Measurements from ENCODE around the gene MYLK4. TPM values are rescaled to one million over a fixed set of nuclear protein-coding genes. Genes with fewer than 3 reads are reported as not detected.

Gene MYLK4
- total RNA-seq: 0.28 and 0.43 TPM in 2 replicates
- polyA plus RNA-seq: 0.29 and 0.36 TPM in 2 replicates

DNA sequence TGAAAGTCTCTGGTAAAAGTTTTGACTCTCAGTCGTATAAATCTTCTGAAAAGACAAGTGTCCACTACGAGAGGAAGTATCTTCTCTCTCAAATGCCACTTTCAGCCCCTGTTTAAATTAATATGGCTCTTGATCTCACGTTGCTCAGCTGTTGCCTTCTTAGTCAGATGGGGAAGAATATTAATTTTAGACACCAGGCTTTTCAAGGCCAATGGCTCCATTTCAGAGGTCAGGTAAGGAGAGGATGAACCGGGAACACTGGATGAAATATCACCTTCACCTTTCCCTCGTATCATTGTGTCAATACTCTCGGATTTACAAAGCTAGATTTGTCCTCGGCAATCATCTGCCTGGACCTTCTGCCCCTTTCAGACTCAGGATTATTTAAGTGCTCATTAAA lies at the start of gene MYLK4:
Gene MYLK4, minus strand, starts transcription at position 91 of the 400 bp plus-strand sequence. CDS start 1,628 bp downstream, outside the sequence.
- no peaks in the 10 kb centered on the region for H3K9me2 ChIP-seq (replicated peaks; ENCODE audit: insufficient read depth)
- no peak within 1 kb of the TSS for H3K4me3 ChIP-seq
- no peaks in the 10 kb centered on the region for H3K79me2 ChIP-seq
- H3K9me3 ChIP-seq (ENCODE audit: low read depth): no peaks in the 10 kb centered on the region
- WGBS (ENCODE audit: low lambda C conversion rate, missing lambda C conversion rate): 78% methylated on average over 7 of the region's 7 CpGs
- peak within 1 kb of the TSS; percentile 11 for H3K4me2 ChIP-seq
- no peak for DNase-seq (ENCODE audit: low spot score)
- no peaks in the 10 kb centered on the region for H4K20me1 ChIP-seq (ENCODE audit: insufficient read depth, poor library complexity, severe bottlenecking)
- H2AFZ ChIP-seq: no peak within 1 kb of the TSS
- no peaks in the 10 kb centered on the region for H3K4me1 ChIP-seq (ENCODE audit: insufficient read depth)
- H3K36me3 ChIP-seq (replicated peaks; ENCODE audit: insufficient read depth, low read depth): no peaks in the 10 kb centered on the region
- H3K27me3 ChIP-seq: no peaks in the 10 kb centered on the region
- no peak for TF ChIP-seq EZH2phosphoT487 (IDR thresholded peaks at IDR 0.05; ENCODE audit: low read depth, severe bottlenecking, unreplicated experiment)
- no peak for TF ChIP-seq EZH2 (IDR thresholded peaks at IDR 0.05; ENCODE audit: borderline replicate concordance)
- no peak for TF ChIP-seq CTCF (IDR thresholded peaks at IDR 0.05; ENCODE audit: poor library complexity)
- no peak within 1 kb of the TSS for H3K27ac ChIP-seq

GRCh38 chr6:2799936-2800527 lies 49.3 kb upstream of the MYLK4 start:
- Histone ChIP-seq H3K4me3 (no peak overlapping the region), H3K36me3 (replicated peaks; ENCODE audit: insufficient read depth, low read depth) (no peaks in the 10 kb centered on the region), H3K9me2 (replicated peaks; ENCODE audit: insufficient read depth) (no peaks in the 10 kb centered on the region), H4K20me1 (ENCODE audit: insufficient read depth, poor library complexity, severe bottlenecking) (no peaks in the 10 kb centered on the region), H3K27me3 (no peaks in the 10 kb centered on the region), H3K27ac (no peak overlapping the region), H3K4me1 (ENCODE audit: insufficient read depth) (peaks cover 5% of the 10 kb centered on the region), H3K79me2 (peaks cover 3% of the 10 kb centered on the region), H3K9me3 (ENCODE audit: low read depth) (no peaks in the 10 kb centered on the region), H2AFZ (no peak overlapping the region), H3K4me2 (no peak overlapping the region)
- no peak for DNase-seq (ENCODE audit: low spot score)
- 75% methylated on average over 11 of the region's 11 CpGs for WGBS (ENCODE audit: low lambda C conversion rate, missing lambda C conversion rate)
- TF ChIP-seq EZH2 (IDR thresholded peaks at IDR 0.05; ENCODE audit: borderline replicate concordance) (no peak), EZH2phosphoT487 (IDR thresholded peaks at IDR 0.05; ENCODE audit: low read depth, severe bottlenecking, unreplicated experiment) (no peak), CTCF (IDR thresholded peaks at IDR 0.05; ENCODE audit: poor library complexity) (no peak)

GRCh38 chr6:2798586-2799134 lies 47.9 kb upstream of the MYLK4 start:
- Histone ChIP-seq H3K9me2 (replicated peaks; ENCODE audit: insufficient read depth) (no peaks in the 10 kb centered on the region), H4K20me1 (ENCODE audit: insufficient read depth, poor library complexity, severe bottlenecking) (no peaks in the 10 kb centered on the region), H3K9me3 (ENCODE audit: low read depth) (no peaks in the 10 kb centered on the region), H3K36me3 (replicated peaks; ENCODE audit: insufficient read depth, low read depth) (no peaks in the 10 kb centered on the region), H3K27ac (no peak overlapping the region), H2AFZ (no peak overlapping the region), H3K27me3 (no peaks in the 10 kb centered on the region), H3K4me3 (no peak overlapping the region), H3K4me2 (no peak overlapping the region), H3K79me2 (peaks cover 3% of the 10 kb centered on the region), H3K4me1 (ENCODE audit: insufficient read depth) (peaks cover 7% of the 10 kb centered on the region)
- no peak for DNase-seq (ENCODE audit: low spot score)
- 86% methylated on average over 10 of the region's 11 CpGs for WGBS (ENCODE audit: low lambda C conversion rate, missing lambda C conversion rate)
- TF ChIP-seq EZH2phosphoT487 (IDR thresholded peaks at IDR 0.05; ENCODE audit: low read depth, severe bottlenecking, unreplicated experiment) (no peak), EZH2 (IDR thresholded peaks at IDR 0.05; ENCODE audit: borderline replicate concordance) (no peak), CTCF (IDR thresholded peaks at IDR 0.05; ENCODE audit: poor library complexity) (no peak)
